ENCODE data around the gene ZNF491. TPM values are rescaled to one million over a fixed set of nuclear protein-coding genes. Genes with fewer than 3 reads are reported as not detected.
A peak's percentile ranks its signal among the peaks of the same experiment; 100 is the strongest.

The ZNF491 gene
- total and polyA plus RNA-seq, 9 of the 15 experiments (the other 6 are each of a cell fraction or from before 2014, with no cell fraction given): 0.19 to 0.95 (median 0.39) TPM; not detected in 1

DNA sequence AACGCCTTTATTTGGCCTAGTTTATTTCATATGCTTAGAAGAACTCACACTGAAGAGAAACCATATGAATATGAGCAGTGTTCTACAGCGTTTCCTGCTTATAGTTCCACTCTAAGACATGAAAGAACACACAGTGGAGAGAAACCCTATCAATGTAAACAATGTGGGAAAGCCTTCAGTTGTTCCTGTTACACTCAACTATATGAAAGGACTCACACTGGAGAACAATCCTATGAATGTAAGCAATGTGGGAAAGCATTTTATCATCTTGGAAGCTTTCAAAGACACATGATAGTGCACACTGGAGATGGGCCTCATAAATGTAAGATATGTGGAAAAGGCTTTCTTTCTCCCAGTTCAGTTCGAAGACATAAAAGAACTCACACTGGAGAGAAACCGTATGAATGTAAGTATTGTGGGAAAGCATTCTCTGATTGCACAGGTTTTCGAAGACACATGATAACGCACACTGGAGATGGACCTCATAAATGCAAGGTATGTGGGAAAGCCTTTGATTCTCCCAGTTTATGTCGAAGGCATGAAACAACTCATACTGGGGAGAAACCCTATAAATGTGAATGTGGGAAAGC is 17.8 kb upstream of the ZNF491 start (continued):
- TF ChIP-seq, protein P1, sequence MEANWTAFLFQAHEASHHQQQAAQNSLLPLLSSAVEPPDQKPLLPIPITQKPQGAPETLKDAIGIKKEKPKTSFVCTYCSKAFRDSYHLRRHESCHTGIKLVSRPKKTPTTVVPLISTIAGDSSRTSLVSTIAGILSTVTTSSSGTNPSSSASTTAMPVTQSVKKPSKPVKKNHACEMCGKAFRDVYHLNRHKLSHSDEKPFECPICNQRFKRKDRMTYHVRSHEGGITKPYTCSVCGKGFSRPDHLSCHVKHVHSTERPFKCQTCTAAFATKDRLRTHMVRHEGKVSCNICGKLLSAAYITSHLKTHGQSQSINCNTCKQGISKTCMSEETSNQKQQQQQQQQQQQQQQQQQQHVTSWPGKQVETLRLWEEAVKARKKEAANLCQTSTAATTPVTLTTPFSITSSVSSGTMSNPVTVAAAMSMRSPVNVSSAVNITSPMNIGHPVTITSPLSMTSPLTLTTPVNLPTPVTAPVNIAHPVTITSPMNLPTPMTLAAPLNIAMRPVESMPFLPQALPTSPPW (CRISPR knock-in tag; IDR thresholded peaks at IDR 0.05): no peak
- TF ChIP-seq, protein P2, sequence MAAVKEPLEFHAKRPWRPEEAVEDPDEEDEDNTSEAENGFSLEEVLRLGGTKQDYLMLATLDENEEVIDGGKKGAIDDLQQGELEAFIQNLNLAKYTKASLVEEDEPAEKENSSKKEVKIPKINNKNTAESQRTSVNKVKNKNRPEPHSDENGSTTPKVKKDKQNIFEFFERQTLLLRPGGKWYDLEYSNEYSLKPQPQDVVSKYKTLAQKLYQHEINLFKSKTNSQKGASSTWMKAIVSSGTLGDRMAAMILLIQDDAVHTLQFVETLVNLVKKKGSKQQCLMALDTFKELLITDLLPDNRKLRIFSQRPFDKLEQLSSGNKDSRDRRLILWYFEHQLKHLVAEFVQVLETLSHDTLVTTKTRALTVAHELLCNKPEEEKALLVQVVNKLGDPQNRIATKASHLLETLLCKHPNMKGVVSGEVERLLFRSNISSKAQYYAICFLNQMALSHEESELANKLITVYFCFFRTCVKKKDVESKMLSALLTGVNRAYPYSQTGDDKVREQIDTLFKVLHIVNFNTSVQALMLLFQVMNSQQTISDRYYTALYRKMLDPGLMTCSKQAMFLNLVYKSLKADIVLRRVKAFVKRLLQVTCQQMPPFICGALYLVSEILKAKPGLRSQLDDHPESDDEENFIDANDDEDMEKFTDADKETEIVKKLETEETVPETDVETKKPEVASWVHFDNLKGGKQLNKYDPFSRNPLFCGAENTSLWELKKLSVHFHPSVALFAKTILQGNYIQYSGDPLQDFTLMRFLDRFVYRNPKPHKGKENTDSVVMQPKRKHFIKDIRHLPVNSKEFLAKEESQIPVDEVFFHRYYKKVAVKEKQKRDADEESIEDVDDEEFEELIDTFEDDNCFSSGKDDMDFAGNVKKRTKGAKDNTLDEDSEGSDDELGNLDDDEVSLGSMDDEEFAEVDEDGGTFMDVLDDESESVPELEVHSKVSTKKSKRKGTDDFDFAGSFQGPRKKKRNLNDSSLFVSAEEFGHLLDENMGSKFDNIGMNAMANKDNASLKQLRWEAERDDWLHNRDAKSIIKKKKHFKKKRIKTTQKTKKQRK (IDR thresholded peaks at IDR 0.05; ENCODE audit: borderline replicate concordance, low read depth, low read length): no peak
- TF ChIP-seq ZNF324 (CRISPR knock-in tag; IDR thresholded peaks at IDR 0.05) (no peak), ZNF274 (IDR thresholded peaks at IDR 0.05; ENCODE audit: borderline replicate concordance, low read depth, low read length) (peak; percentile 87), RBM15 (IDR thresholded peaks at IDR 0.05; ENCODE audit: insufficient read depth, low read length) (no peak), POLR2B (IDR thresholded peaks at IDR 0.05; ENCODE audit: low read depth, partially characterized antibody) (no peak), EP300 (IDR thresholded peaks at IDR 0.05; ENCODE audit: low read length) (no peak), GABPA (tag; conservative IDR thresholded peaks at IDR 0.05; ENCODE audit: low read depth) (no peak), TEAD4 (IDR thresholded peaks at IDR 0.05; ENCODE audit: low read length) (0 out of 2 replicates have a peak, but pooled peaks have one; percentile 20), TEAD4 (CRISPR knock-in tag; IDR thresholded peaks at IDR 0.05; ENCODE audit: borderline replicate concordance) (no peak), TRIM24 (IDR thresholded peaks at IDR 0.05) (0 out of 4 replicates have a peak, but pooled peaks of 1 of the 2 experiments have one; percentile 17), ZNF175 (CRISPR knock-in tag; IDR thresholded peaks at IDR 0.05; ENCODE audit: low read depth) (no peak), HOXB6 (CRISPR knock-in tag; IDR thresholded peaks at IDR 0.05; ENCODE audit: borderline replicate concordance) (no peak)
- TF ChIP-seq, protein P3, sequence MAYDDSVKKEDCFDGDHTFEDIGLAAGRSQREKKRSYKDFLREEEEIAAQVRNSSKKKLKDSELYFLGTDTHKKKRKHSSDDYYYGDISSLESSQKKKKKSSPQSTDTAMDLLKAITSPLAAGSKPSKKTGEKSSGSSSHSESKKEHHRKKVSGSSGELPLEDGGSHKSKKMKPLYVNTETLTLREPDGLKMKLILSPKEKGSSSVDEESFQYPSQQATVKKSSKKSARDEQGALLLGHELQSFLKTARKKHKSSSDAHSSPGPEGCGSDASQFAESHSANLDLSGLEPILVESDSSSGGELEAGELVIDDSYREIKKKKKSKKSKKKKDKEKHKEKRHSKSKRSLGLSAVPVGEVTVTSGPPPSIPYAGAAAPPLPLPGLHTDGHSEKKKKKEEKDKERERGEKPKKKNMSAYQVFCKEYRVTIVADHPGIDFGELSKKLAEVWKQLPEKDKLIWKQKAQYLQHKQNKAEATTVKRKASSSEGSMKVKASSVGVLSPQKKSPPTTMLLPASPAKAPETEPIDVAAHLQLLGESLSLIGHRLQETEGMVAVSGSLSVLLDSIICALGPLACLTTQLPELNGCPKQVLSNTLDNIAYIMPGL (CRISPR knock-in tag; IDR thresholded peaks at IDR 0.05): no peak
- TF ChIP-seq, protein P4, sequence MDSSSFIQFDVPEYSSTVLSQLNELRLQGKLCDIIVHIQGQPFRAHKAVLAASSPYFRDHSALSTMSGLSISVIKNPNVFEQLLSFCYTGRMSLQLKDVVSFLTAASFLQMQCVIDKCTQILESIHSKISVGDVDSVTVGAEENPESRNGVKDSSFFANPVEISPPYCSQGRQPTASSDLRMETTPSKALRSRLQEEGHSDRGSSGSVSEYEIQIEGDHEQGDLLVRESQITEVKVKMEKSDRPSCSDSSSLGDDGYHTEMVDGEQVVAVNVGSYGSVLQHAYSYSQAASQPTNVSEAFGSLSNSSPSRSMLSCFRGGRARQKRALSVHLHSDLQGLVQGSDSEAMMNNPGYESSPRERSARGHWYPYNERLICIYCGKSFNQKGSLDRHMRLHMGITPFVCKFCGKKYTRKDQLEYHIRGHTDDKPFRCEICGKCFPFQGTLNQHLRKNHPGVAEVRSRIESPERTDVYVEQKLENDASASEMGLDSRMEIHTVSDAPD (CRISPR knock-in tag; IDR thresholded peaks at IDR 0.05): no peak
- TF ChIP-seq, protein P5, sequence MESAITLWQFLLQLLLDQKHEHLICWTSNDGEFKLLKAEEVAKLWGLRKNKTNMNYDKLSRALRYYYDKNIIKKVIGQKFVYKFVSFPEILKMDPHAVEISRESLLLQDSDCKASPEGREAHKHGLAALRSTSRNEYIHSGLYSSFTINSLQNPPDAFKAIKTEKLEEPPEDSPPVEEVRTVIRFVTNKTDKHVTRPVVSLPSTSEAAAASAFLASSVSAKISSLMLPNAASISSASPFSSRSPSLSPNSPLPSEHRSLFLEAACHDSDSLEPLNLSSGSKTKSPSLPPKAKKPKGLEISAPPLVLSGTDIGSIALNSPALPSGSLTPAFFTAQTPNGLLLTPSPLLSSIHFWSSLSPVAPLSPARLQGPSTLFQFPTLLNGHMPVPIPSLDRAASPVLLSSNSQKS (CRISPR knock-in tag; IDR thresholded peaks at IDR 0.05): no peak
- TF ChIP-seq, protein P6, sequence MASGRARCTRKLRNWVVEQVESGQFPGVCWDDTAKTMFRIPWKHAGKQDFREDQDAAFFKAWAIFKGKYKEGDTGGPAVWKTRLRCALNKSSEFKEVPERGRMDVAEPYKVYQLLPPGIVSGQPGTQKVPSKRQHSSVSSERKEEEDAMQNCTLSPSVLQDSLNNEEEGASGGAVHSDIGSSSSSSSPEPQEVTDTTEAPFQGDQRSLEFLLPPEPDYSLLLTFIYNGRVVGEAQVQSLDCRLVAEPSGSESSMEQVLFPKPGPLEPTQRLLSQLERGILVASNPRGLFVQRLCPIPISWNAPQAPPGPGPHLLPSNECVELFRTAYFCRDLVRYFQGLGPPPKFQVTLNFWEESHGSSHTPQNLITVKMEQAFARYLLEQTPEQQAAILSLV (tag; IDR thresholded peaks at IDR 0.05): no peak

Data from K562 (cell line).